Measurements from ENCODE around the gene ABCA2.

Gene ABCA2

DNA sequence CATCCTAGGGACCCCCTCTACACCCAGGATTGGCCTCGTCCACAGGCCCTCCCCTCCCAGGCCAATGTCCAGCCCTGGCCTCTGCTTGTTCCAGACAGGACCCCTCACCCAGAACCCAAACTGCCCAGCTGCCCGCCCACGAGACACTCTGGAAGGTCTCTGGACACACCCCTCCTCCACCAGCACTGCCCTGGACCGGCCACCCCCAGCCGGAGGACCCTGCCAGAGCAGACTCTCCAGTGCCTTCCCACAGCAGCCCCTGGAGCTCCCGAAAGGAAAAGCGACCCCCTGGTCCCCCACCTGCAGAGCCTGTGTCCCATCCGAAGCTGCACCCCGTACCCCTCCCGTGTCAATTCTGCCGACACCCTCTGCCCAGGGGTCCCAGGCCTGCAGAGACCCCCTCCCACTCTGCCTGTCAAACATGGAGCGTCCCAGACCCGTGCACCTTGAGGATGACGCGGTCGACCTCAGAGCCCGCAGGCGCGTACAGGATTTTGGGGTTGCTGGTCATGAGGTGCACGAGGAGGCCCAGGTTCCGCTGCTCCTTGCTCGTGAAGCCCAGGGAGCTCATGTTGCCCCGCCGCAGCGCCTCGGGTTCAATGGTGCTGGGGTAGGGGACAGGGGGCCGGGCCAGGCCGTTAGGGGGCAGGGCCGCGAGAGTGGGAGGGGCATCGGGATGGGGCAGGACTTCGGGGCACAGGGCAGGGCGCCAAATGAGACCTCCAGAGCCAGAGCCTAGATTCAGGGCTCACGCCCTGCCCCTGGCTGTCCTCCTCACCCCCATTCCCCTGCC is 8.0 kb downstream of the ABCA2 start:
- H3K4me3 ChIP-seq (ENCODE audit: low read depth, low read length) = no peak overlapping the region
- DNase-seq (ENCODE audit: low read depth, low spot score) = no peak
- TF ChIP-seq, protein P1, sequence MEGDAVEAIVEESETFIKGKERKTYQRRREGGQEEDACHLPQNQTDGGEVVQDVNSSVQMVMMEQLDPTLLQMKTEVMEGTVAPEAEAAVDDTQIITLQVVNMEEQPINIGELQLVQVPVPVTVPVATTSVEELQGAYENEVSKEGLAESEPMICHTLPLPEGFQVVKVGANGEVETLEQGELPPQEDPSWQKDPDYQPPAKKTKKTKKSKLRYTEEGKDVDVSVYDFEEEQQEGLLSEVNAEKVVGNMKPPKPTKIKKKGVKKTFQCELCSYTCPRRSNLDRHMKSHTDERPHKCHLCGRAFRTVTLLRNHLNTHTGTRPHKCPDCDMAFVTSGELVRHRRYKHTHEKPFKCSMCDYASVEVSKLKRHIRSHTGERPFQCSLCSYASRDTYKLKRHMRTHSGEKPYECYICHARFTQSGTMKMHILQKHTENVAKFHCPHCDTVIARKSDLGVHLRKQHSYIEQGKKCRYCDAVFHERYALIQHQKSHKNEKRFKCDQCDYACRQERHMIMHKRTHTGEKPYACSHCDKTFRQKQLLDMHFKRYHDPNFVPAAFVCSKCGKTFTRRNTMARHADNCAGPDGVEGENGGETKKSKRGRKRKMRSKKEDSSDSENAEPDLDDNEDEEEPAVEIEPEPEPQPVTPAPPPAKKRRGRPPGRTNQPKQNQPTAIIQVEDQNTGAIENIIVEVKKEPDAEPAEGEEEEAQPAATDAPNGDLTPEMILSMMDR (IDR thresholded peaks at IDR 0.05; ENCODE audit: insufficient read depth, low read length, missing control alignments) = no peak
- ChIA-PET CTCF (interaction anchor here (0.8 to 11.2 kb wide), 5 partner anchors 10 to 72 kb away, joined by 3 to 97 read pairs (median 6); partner anchors contain the start of genes ABCA2, FUT7 and NPDC1), POLR2A (no interaction called here)

- ChIA-PET CTCF (interaction anchor here (1.0 to 11.2 kb wide), 5 partner anchors 10 to 71 kb away, joined by 3 to 97 read pairs (median 22); partner anchors contain the start of genes ABCA2 and FUT7), POLR2A (no interaction called here)
- TF ChIP-seq, protein P1 (IDR thresholded peaks at IDR 0.05; ENCODE audit: insufficient read depth, low read length, missing control alignments) = no peak
- H3K4me3 ChIP-seq (ENCODE audit: low read depth, low read length) = no peak overlapping the region
- DNase-seq (ENCODE audit: low read depth, low spot score) = no peak
Observed at GRCh38 chr9:137018761-137019559, 9.1 kb downstream of the ABCA2 start.

- no peak for DNase-seq (ENCODE audit: low read depth, low spot score)
- ChIA-PET CTCF (interaction anchor here (0.6 to 11.2 kb wide), 3 partner anchors 11 to 18 kb away, joined by 3 to 97 read pairs (median 22); partner anchors contain the start of genes ABCA2 and FUT7), POLR2A (no interaction called here)
- TF ChIP-seq, protein P1 (IDR thresholded peaks at IDR 0.05; ENCODE audit: insufficient read depth, low read length, missing control alignments) = no peak
- no peak overlapping the region for H3K4me3 ChIP-seq (ENCODE audit: low read depth, low read length)
Observed at GRCh38 chr9:137017791-137018497, 10.1 kb downstream of the ABCA2 start.

DNA sequence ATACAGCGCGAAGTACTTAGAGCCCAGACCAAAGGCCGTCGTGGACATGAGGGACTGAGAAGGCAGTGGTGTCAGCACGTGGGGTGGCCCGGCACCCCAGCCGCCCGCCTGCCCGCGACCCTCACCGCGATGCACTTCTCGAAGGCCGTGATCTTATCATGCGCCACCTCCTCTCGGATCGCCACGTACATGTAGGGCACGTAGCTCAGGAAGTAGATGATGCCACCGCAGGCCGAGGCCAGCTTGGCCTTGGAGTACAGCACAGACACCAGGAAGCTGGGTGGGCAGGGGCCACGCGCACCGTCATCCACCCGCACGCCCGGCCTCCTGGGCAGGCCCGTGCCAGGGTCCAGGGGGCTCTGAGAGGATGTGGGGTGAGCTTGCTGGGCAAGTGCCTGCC is 11.0 kb downstream of the ABCA2 start:
- no peak overlapping the region for H3K4me3 ChIP-seq (ENCODE audit: low read depth, low read length)
- ChIA-PET POLR2A (no interaction called here), CTCF (interaction anchor here (1.2 to 11.2 kb wide), 4 partner anchors 12 to 19 kb away, joined by 3 to 97 read pairs (median 12); partner anchors contain the start of gene ABCA2)
- DNase-seq (ENCODE audit: low read depth, low spot score) = no peak
- TF ChIP-seq, protein P1 (IDR thresholded peaks at IDR 0.05; ENCODE audit: insufficient read depth, low read length, missing control alignments) = no peak

DNA sequence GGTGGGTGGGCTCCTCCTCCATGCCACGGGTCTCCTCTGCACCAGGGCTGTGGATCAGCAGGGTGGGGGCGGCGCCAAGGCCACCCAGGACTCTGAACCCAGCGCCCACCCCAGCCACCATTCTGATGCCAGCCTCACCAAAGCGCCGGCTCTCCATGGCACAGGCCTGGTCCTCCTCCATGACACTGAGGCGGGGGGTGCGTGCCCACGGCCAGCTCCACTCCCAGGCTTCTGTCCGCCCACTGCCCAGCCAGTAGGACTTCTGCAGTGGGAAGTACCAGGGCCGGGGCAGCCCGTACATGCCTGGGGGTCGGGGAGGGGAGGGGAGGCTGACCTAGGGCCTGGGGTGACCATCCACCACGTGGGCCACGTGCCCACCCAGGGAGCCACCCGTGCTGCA is 11.6 kb downstream of the ABCA2 start:
- H3K4me3 ChIP-seq (ENCODE audit: low read depth, low read length) = no peak overlapping the region
- CTCF ChIA-PET = interaction anchor here (1.2 to 3.6 kb wide), 4 partner anchors 10 to 14 kb away, joined by 3 to 22 read pairs (median 4); partner anchors contain the start of gene ABCA2
- no peak for DNase-seq (ENCODE audit: low read depth, low spot score)
- TF ChIP-seq, protein P1 (IDR thresholded peaks at IDR 0.05; ENCODE audit: insufficient read depth, low read length, missing control alignments) = no peak
- POLR2A ChIA-PET = no interaction called here
